HCT116 (cell line): ENCODE results near the gene TRPM3.

Source experiments
- CEBPB ChIP-seq: IDR thresholded peaks from 2 replicates; pipeline ENCODE4 v1.6.1; 2012; ENCODE audit warnings: low read depth
- CTCF ChIP-seq, 3 experiments: fragments of 200-600 bp in 1 of 3; sonication (generic) in 1 of 3; IDR thresholded peaks in 2 of 3; conservative IDR thresholded peaks in 1 of 3; 2 replicates each; pipeline ENCODE4 v1.5.1; 2012 to 2017; ENCODE audit warnings: low read depth in 2 of 3, low read length in 2 of 3, antibody characterized with exemption in 1 of 3, borderline replicate concordance in 1 of 3, control low read depth in 1 of 3, mild to moderate bottlenecking in 1 of 3, mixed read lengths in 1 of 3, mixed run types in 1 of 3, moderate library complexity in 1 of 3; ENCODE audit not compliant: insufficient read depth in 1 of 3
- EZH2 ChIP-seq: fragments of 200-600 bp; sonication (generic); IDR thresholded peaks from 2 replicates; pipeline ENCODE4 v1.6.1; 2017; ENCODE audit warnings: antibody characterized with exemption, mixed run types
- JUND ChIP-seq: IDR thresholded peaks from 2 replicates; pipeline ENCODE4 v1.6.1; 2012
- POLR2A ChIP-seq: IDR thresholded peaks from 2 replicates; pipeline ENCODE4 v1.7.0; 2011; ENCODE audit warnings: borderline replicate concordance; ENCODE audit not compliant: insufficient read depth, insufficient read length; ENCODE audit errors: extremely low read depth
- POLR2AphosphoS5 ChIP-seq: IDR thresholded peaks from 2 replicates; pipeline ENCODE4 v1.6.1; 2011; ENCODE audit warnings: mild to moderate bottlenecking, low read depth, low read length, moderate library complexity
- RAD21 ChIP-seq: IDR thresholded peaks from 2 replicates; pipeline ENCODE4 v1.6.1; 2012; ENCODE audit warnings: low read depth, mild to moderate bottlenecking
- SRF ChIP-seq: IDR thresholded peaks from 2 replicates; pipeline ENCODE4 v1.6.1; 2012; ENCODE audit warnings: low read depth
- ZFX ChIP-seq: fragments of 450-650 bp; IDR thresholded peaks from 2 replicates; pipeline ENCODE4 v1.6.1; 2017
- TF ChIP-seq, protein P1 (sequence below): IDR thresholded peaks from 2 replicates; pipeline ENCODE4 v1.6.1; 2012

GRCh38 chr9:70529833-70530232 lies 591.6 kb downstream of the TRPM3 start:
- TF ChIP-seq CTCF (IDR thresholded peaks at IDR 0.05 in 2 of 3, conservative IDR thresholded peaks at IDR 0.05 in 1 of 3; ENCODE audit: borderline replicate concordance in 1 of 3, insufficient read depth in 1 of 3, low read depth in 2 of 3, low read length in 2 of 3) (no peak), EZH2 (no peak), ZFX (no peak), JUND (no peak), RAD21 (no peak), POLR2AphosphoS5 (no peak), POLR2A (no peak), CEBPB (no peak), SRF (no peak)
- TF ChIP-seq, protein P1, sequence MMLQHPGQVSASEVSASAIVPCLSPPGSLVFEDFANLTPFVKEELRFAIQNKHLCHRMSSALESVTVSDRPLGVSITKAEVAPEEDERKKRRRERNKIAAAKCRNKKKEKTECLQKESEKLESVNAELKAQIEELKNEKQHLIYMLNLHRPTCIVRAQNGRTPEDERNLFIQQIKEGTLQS = no peak
